ENCODE measurements around the gene SLC27A2.

SLC27A2 gene

DNA sequence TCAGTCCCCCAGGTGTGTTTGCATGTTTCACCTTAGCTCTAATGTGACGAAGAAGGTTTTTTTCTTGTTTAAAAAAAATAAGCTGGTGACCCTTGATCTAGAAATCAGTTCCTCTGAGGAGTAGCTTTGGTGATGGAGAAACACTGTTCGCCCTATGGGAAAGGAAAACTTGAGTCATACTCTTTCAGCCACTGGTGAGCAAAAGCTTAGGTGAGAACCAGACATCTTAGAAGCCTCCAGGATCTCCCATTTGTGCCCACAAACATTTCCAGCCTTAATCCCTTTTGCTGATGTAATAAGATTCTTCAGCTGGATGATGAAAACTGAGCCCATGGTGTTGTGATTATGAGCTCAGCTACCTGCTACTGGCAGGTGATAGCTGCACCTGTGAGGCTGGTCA lies 37.8 kb downstream of the SLC27A2 start:
- DNase-seq (ENCODE audit: low read depth): no peak
- TF ChIP-seq, protein P1, sequence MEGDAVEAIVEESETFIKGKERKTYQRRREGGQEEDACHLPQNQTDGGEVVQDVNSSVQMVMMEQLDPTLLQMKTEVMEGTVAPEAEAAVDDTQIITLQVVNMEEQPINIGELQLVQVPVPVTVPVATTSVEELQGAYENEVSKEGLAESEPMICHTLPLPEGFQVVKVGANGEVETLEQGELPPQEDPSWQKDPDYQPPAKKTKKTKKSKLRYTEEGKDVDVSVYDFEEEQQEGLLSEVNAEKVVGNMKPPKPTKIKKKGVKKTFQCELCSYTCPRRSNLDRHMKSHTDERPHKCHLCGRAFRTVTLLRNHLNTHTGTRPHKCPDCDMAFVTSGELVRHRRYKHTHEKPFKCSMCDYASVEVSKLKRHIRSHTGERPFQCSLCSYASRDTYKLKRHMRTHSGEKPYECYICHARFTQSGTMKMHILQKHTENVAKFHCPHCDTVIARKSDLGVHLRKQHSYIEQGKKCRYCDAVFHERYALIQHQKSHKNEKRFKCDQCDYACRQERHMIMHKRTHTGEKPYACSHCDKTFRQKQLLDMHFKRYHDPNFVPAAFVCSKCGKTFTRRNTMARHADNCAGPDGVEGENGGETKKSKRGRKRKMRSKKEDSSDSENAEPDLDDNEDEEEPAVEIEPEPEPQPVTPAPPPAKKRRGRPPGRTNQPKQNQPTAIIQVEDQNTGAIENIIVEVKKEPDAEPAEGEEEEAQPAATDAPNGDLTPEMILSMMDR (IDR thresholded peaks at IDR 0.05; ENCODE audit: low read depth, low read length, missing control alignments): no peak
- in situ Hi-C loops (cut with HindIII; ENCODE audit: low sequenced_read_pairs): loop anchor here (5.0 kb wide), 1 partner anchor 32 kb away; no protein-coding TSS in a partner anchor
- H3K4me3 ChIP-seq (ENCODE audit: low read depth, low read length): no peak overlapping the region

DNA sequence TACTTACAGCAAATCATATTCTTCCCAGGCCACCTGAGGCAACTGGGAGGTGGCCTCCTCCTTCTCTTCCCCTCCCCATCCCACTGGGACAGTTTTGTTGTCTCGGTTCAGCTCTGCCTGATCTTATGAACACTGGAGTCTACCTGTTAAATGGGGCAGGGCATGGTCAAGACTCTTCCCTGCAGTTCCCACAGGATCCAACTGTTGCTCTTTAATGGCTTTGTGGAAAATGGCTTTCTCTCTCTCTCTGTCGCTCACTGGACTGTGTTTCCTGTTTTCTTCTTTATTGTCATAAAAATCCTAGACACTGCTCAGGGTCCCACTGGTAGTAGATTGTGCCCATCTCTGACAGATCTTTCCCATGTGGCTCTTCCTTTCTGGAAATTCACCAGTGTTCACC lies 40.2 kb downstream of the SLC27A2 start:
- in situ Hi-C loops (cut with HindIII; ENCODE audit: low sequenced_read_pairs): no loop called here
- TF ChIP-seq, protein P1 (IDR thresholded peaks at IDR 0.05; ENCODE audit: low read depth, low read length, missing control alignments): no peak
- DNase-seq (ENCODE audit: low read depth): no peak
- H3K4me3 ChIP-seq (ENCODE audit: low read depth, low read length): no peak overlapping the region

DNA sequence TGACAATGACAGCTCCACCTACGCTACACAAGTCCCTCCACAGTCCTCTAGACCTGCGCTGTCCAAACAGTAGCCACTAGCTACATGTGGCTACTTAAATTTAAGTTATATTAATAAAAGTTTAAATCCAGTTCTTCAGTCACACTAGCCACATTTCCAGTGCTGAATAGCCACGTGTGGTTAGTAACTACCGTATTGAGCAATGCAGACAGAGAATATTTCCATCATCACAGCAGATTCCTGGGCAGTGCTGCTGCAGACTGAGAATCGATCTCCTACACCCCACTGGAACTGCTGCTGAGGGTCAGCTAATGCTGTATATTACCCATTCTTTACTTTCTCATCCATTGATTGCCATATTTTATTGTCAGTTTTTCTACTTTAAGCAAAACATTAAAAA lies 42.6 kb downstream of the SLC27A2 start:
- DNase-seq (ENCODE audit: low read depth): peak; percentile 4
- in situ Hi-C loops (cut with HindIII; ENCODE audit: low sequenced_read_pairs): no loop called here
- TF ChIP-seq, protein P1 (IDR thresholded peaks at IDR 0.05; ENCODE audit: low read depth, low read length, missing control alignments): no peak
- no peak overlapping the region for H3K4me3 ChIP-seq (ENCODE audit: low read depth, low read length)

DNA sequence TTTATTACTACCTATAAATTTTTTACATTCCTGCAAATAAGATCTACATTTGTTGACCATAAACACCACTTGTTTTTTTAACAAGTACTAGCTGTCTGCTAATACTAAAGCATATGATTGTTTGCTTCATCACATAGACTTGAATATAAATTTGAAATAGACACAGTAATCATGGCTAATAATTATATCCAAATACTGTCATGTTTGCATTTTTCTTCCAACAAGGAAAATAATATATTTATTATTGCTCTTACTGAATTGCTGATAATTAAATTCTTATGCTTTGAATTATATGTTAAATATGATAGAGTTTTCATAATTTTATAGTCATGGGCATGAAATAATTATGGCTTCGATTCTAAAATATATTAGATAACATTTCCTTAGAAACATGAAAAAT lies 43.1 kb downstream of the SLC27A2 start:
- TF ChIP-seq, protein P1 (IDR thresholded peaks at IDR 0.05; ENCODE audit: low read depth, low read length, missing control alignments): no peak
- H3K4me3 ChIP-seq (ENCODE audit: low read depth, low read length): no peak overlapping the region
- in situ Hi-C loops (cut with HindIII; ENCODE audit: low sequenced_read_pairs): no loop called here
- no peak for DNase-seq (ENCODE audit: low read depth)

DNA sequence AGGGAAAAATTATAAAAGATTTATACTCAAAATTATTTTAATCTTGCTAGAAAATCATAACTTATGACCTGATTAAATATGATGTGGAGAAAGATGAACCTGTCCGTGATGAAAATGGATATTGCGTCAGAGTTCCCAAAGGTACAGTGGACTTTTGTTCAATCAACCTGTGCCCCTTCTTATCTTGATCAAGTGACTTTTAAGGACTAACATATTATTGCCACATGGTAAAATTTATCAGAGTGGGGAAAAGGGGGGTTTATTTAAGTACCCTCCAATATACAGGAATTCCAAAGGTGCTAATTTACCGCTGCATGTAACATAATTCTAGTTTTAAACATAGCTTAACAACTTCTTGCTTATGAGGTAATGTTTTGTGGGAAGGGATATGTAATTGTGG lies 43.9 kb downstream of the SLC27A2 start:
- in situ Hi-C loops (cut with HindIII; ENCODE audit: low sequenced_read_pairs): no loop called here

DNA sequence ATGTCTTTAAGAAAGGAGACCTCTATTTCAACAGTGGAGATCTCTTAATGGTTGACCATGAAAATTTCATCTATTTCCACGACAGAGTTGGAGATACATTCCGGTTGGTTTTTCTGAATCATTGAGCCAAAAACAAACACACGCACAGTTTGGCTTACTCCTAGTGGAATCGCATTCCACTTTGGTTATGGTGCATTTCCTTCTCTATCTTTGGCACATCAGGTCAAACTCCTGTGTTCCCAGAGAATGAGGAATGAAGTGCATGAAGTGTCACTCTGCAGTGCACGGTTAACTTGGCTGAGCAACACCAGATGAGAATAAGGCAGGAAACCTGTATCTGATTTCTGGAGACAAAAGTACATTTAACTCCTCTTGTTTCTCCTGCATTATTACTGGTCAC lies 45.1 kb downstream of the SLC27A2 start:
- in situ Hi-C loops (cut with HindIII; ENCODE audit: low sequenced_read_pairs): no loop called here
- no peak overlapping the region for H3K4me3 ChIP-seq (ENCODE audit: low read depth, low read length)
- TF ChIP-seq, protein P1 (IDR thresholded peaks at IDR 0.05; ENCODE audit: low read depth, low read length, missing control alignments): no peak
- DNase-seq (ENCODE audit: low read depth): peak; percentile 88

More for the DNA sequence above, 43.9 kb downstream of the SLC27A2 start:
- DNase-seq (ENCODE audit: low read depth): no peak
- no peak overlapping the region for H3K4me3 ChIP-seq (ENCODE audit: low read depth, low read length)
- TF ChIP-seq, protein P1 (IDR thresholded peaks at IDR 0.05; ENCODE audit: low read depth, low read length, missing control alignments): no peak

DNA sequence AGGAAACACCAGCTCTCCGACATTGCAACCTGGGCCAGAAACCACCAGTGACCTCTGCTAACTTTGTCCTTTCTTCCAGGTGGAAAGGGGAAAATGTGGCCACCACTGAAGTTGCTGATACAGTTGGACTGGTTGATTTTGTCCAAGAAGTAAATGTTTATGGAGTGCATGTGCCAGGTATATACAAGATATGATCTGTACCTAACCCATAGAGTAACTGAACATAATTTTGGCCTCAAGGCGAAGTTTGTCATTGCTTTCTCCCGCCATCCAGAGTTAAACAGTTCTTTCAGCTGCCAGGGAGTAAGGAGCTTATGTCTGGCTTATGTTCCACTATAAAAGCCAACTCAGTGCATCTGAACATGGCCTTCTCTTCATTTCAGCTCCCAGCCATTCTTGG lies 46.9 kb downstream of the SLC27A2 start:
- DNase-seq (ENCODE audit: low read depth): no peak
- TF ChIP-seq, protein P1 (IDR thresholded peaks at IDR 0.05; ENCODE audit: low read depth, low read length, missing control alignments): no peak
- in situ Hi-C loops (cut with HindIII; ENCODE audit: low sequenced_read_pairs): no loop called here
- no peak overlapping the region for H3K4me3 ChIP-seq (ENCODE audit: low read depth, low read length)

Measured in astrocyte of the cerebellum (primary cell).